Neural progenitor cell (in vitro differentiated cells): Measurements from ENCODE around the gene FRG1. TPM values are rescaled to one million over a fixed set of nuclear protein-coding genes. Genes with fewer than 3 reads are reported as not detected.
A peak's percentile ranks its signal among the peaks of the same experiment; 100 is the strongest.

Source experiments
- DNase-seq: peaks from one replicate; pipeline ENCODE4 v3.0.0-alpha.2; 2016; ENCODE audit warnings: low spot score
- H2AFZ ChIP-seq: fragments of 200-600 bp; sonication (generic); replicated peaks from 2 replicates; pipeline ENCODE4 v1.6.1; 2016; ENCODE audit warnings: antibody characterized with exemption
- H3F3A ChIP-seq: fragments of 200-600 bp; sonication (generic); 2 replicates; pipeline ENCODE4 v1.6.1; 2016; ENCODE audit warnings: antibody characterized with exemption, low read depth
- H3K27ac ChIP-seq: fragments of 200-600 bp; sonication (generic); 2 replicates; pipeline ENCODE4 v1.5.1; 2016; ENCODE audit warnings: mild to moderate bottlenecking
- H3K27me3 ChIP-seq: fragments of 200-600 bp; sonication (generic); 2 replicates; pipeline ENCODE4 v1.6.1; 2016; ENCODE audit warnings: mild to moderate bottlenecking, moderate library complexity
- H3K36me3 ChIP-seq: fragments of 200-600 bp; sonication (generic); 2 replicates; pipeline ENCODE4 v1.5.1; 2016
- H3K4me1 ChIP-seq: fragments of 200-600 bp; sonication (generic); 2 replicates; pipeline ENCODE4 v1.6.1; 2016; ENCODE audit warnings: mixed run types
- H3K4me2 ChIP-seq: fragments of 200-600 bp; sonication (generic); 2 replicates; pipeline ENCODE4 v1.6.1; 2016
- H3K4me3 ChIP-seq: fragments of 200-600 bp; sonication (generic); 2 replicates; pipeline ENCODE4 v1.5.1; 2016
- H3K79me2 ChIP-seq: fragments of 200-600 bp; sonication (generic); 2 replicates; pipeline ENCODE4 v1.6.1; 2016; ENCODE audit warnings: low read depth
- H3K9ac ChIP-seq: fragments of 200-600 bp; sonication (generic); 2 replicates; pipeline ENCODE4 v1.6.1; 2016
- H3K9me3 ChIP-seq: fragments of 200-600 bp; sonication (generic); 2 replicates; pipeline ENCODE4 v1.5.1; 2016; ENCODE audit warnings: low read depth
- H4K20me1 ChIP-seq: fragments of 200-600 bp; sonication (generic); 2 replicates; pipeline ENCODE4 v1.6.1; 2016; ENCODE audit warnings: low read depth
- H3K27ac Mint-ChIP-seq: 3 replicates; pipeline ENCODE4 v1.8.0; 2021; ENCODE audit warnings: mixed read lengths
- H3K27me3 Mint-ChIP-seq: 2 replicates; pipeline ENCODE4 v1.8.0; 2022; ENCODE audit warnings: low read depth, mild to moderate bottlenecking, inconsistent platforms, moderate library complexity, mixed read lengths; ENCODE audit not compliant: insufficient read depth
- H3K36me3 Mint-ChIP-seq: 3 replicates; pipeline ENCODE4 v1.8.0; 2021; ENCODE audit warnings: mixed read lengths
- H3K4me1 Mint-ChIP-seq: 3 replicates; pipeline ENCODE4 v1.8.0; 2021; ENCODE audit warnings: mixed read lengths
- H3K4me3 Mint-ChIP-seq: 3 replicates; pipeline ENCODE4 v1.8.0; 2021; ENCODE audit warnings: mild to moderate bottlenecking, moderate library complexity, mixed read lengths
- H3K9me3 Mint-ChIP-seq: 3 replicates; pipeline ENCODE4 v1.8.0; 2020; ENCODE audit warnings: mixed read lengths
- EZH2 ChIP-seq: fragments of 200-600 bp; sonication (generic); IDR thresholded peaks from 2 replicates; pipeline ENCODE4 v1.6.1; 2017; ENCODE audit warnings: antibody characterized with exemption, mild to moderate bottlenecking, moderate library complexity
- EZH2phosphoT487 ChIP-seq: fragments of 200-600 bp; sonication (generic); IDR thresholded peaks from 2 replicates; pipeline ENCODE4 v1.6.1; 2017; ENCODE audit warnings: antibody characterized with exemption
- total RNA-seq: library from RNA; depleted of rRNA; stranded (reverse); fragments of >200 nt; gene quantifications from 2 replicates; pipeline ENCODE4 v1.2.3, GENCODE V29; 2015; ENCODE audit warnings: low replicate concordance
- TF ChIP-seq, protein P1 (sequence below): fragments of 200-600 bp; sonication (generic); IDR thresholded peaks from 2 replicates; pipeline ENCODE4 v1.5.1; 2017; ENCODE audit warnings: antibody characterized with exemption, mild to moderate bottlenecking

FRG1 gene
- total RNA-seq, 1 donor from 2014 or later, result 127 TPM

DNA sequence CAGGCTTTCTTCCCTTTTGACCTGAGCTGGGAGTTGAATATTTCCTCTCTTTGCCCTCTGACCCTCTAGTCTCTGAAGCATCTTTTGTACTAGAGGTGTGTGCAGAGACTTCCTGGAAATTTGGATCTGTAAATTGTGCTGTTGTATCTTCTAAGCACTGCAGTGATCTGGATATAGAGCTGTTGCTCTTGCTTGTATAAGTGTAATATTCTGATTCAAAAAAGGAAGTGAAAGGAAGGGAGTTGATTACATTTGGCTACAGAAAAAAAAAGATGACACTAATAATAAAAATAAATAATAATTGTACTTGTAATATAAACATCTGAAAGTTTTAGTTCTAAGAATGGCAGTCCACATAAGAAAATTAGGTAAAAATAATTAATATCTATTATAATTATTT lies 33.0 kb downstream of the FRG1 start:
- no peak for DNase-seq
- Histone ChIP-seq H3K27ac (no peak overlapping the region), H3K36me3 (no peaks in the 10 kb centered on the region), H3K4me1 (no peaks in the 10 kb centered on the region), H3K4me2 (no peak overlapping the region), H3K27me3 (no peaks in the 10 kb centered on the region), H3K79me2 (no peaks in the 10 kb centered on the region), H3F3A (no peaks in the 10 kb centered on the region), H4K20me1 (no peaks in the 10 kb centered on the region), H3K9ac (no peak overlapping the region), H3K4me3 (no peak overlapping the region), H2AFZ (no peak overlapping the region), H3K9me3 (no peaks in the 10 kb centered on the region)
- Mint-ChIP-seq H3K4me3 (no peak overlapping the region), H3K9me3 (peaks cover 12% of the 10 kb centered on the region), H3K27me3 (no peaks in the 10 kb centered on the region), H3K4me1 (peaks cover 3% of the 10 kb centered on the region), H3K36me3 (no peaks in the 10 kb centered on the region), H3K27ac (no peak overlapping the region)
- TF ChIP-seq EZH2phosphoT487, result no peak
- no peak for TF ChIP-seq EZH2
- TF ChIP-seq, protein P1, sequence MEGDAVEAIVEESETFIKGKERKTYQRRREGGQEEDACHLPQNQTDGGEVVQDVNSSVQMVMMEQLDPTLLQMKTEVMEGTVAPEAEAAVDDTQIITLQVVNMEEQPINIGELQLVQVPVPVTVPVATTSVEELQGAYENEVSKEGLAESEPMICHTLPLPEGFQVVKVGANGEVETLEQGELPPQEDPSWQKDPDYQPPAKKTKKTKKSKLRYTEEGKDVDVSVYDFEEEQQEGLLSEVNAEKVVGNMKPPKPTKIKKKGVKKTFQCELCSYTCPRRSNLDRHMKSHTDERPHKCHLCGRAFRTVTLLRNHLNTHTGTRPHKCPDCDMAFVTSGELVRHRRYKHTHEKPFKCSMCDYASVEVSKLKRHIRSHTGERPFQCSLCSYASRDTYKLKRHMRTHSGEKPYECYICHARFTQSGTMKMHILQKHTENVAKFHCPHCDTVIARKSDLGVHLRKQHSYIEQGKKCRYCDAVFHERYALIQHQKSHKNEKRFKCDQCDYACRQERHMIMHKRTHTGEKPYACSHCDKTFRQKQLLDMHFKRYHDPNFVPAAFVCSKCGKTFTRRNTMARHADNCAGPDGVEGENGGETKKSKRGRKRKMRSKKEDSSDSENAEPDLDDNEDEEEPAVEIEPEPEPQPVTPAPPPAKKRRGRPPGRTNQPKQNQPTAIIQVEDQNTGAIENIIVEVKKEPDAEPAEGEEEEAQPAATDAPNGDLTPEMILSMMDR, result no peak

DNA sequence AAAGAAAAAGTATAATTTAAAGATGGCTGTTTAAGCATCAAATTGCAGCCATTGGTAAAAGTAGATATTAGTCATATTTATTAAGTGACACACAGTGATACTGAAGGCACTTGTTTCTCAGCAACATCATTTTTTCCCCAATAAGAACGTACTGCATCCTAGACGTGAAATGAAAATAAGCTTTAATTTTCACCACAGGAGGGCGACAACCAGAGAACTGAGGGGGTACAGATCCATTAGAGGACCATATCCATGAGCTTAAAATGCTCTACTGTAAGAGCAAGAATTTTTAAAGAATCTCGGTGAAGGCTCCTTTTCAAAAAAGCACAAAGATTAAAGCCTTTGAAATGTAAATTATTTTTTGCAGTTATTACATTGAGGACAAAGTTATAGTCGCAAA lies 33.4 kb downstream of the FRG1 start:
- Histone ChIP-seq H4K20me1 (no peaks in the 10 kb centered on the region), H3K27me3 (no peaks in the 10 kb centered on the region), H3K36me3 (no peaks in the 10 kb centered on the region), H3K9ac (no peak overlapping the region), H3K4me2 (no peak overlapping the region), H3K4me3 (no peak overlapping the region), H3K79me2 (no peaks in the 10 kb centered on the region), H3F3A (no peaks in the 10 kb centered on the region), H3K27ac (no peak overlapping the region), H3K9me3 (no peaks in the 10 kb centered on the region), H2AFZ (no peak overlapping the region), H3K4me1 (no peaks in the 10 kb centered on the region)
- peaks cover 12% of the 10 kb centered on the region for H3K9me3 Mint-ChIP-seq
- no peak overlapping the region for H3K4me3 Mint-ChIP-seq
- DNase-seq, result no peak
- H3K36me3 Mint-ChIP-seq, result no peaks in the 10 kb centered on the region
- no peaks in the 10 kb centered on the region for H3K27me3 Mint-ChIP-seq
- H3K27ac Mint-ChIP-seq, result no peak overlapping the region
- H3K4me1 Mint-ChIP-seq, result peaks cover 3% of the 10 kb centered on the region
- TF ChIP-seq, protein P1, result peak; percentile 44
- TF ChIP-seq EZH2phosphoT487 (no peak), EZH2 (no peak)

DNA sequence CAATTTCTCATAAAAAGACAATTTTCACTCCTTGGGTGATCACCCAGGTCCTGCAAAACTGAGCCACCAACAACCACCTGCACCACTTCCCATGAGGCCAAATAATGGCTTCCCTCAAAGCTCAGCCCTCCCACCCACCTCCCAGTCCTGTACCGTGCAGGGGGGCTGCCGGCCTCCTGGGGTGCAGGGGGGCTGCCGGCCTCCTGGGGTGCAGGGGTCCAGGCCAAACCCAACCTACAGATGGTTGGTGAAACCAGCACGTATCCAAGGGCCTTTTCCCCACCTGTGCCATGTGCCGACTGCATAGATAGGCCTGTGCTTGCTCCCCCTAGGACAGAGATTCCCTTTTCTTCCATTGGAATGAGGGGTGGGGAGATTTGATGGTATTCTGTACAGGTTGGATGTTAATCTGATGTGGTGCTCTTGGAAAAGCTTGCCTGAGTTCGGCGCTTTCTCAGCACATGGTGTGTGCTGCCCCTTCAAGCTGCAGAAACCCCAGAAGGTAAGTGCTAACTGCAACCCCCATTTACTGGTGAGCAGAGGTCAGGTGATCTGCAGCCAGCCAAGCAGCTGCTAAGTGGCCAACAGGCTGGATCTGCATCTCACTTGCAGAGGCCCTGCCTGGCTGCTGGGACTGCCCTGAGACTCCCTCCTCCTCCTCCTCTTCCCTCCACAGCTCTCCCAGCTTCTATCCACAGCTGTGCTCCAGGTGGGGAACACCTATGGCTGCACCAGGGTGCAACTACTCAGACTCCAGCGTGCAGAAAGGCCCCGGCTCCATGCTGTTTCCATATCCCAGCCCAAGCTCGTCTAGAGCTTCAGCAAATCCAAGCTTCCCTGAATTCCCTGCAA lies 38.8 kb downstream of the FRG1 start:
- Histone ChIP-seq H3K79me2 (no peaks in the 10 kb centered on the region), H3K4me3 (no peak overlapping the region), H3K9me3 (no peaks in the 10 kb centered on the region), H3K4me2 (no peak overlapping the region), H3K4me1 (no peaks in the 10 kb centered on the region), H4K20me1 (no peaks in the 10 kb centered on the region), H2AFZ (peak overlapping the region; percentile 57), H3K9ac (no peak overlapping the region), H3K27me3 (no peaks in the 10 kb centered on the region), H3K27ac (no peak overlapping the region), H3K36me3 (no peaks in the 10 kb centered on the region), H3F3A (no peaks in the 10 kb centered on the region)
- Mint-ChIP-seq H3K4me1 (peaks cover 3% of the 10 kb centered on the region), H3K9me3 (peaks cover 25% of the 10 kb centered on the region), H3K27me3 (no peaks in the 10 kb centered on the region), H3K27ac (no peak overlapping the region), H3K36me3 (no peaks in the 10 kb centered on the region), H3K4me3 (no peak overlapping the region)
- TF ChIP-seq, protein P1, result no peak
- TF ChIP-seq EZH2phosphoT487 (no peak), EZH2 (no peak)
- no peak for DNase-seq
